ENCODE data around the gene CCDC142.

Gene CCDC142

DNA sequence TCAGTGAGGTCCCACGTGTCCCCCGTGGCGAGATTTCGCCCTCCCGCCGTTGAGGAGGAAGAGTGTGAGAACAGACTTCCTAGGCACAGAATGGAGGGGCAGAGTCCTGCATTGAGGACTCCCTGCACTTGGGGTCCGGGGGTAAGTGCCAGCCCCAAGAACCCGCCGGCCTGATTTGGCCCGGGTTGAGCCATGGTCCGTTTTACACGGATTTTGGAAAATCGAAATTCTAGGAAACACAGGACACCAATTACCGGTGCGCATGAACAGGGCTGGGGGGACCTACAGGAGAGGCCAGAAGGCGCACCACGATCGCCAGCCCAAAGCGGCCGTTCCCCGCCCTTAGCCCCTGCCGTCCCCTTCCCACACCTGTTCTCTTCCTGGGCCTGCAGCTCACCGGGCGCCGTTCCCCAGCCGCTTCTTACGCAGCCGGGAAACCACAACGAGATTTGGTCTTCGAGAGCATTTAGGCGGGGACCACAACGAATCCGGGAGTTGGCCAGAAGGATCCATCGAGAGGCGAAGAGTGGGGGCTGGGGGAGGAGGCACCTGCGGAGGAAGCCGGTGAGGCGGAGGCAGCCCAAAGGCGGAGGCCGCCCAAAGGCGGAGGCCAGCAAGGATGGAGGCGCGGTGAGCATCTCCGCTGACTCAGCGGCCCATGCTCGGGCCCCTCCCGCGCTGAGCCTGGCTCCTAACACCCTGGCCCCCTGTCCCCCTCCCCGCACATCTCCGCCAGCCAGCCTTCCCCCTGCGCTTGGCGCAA, 31.0 kb upstream of the CCDC142 start:
- DNase-seq (ENCODE audit: low read depth in 2 of 2), result no peak

DNA sequence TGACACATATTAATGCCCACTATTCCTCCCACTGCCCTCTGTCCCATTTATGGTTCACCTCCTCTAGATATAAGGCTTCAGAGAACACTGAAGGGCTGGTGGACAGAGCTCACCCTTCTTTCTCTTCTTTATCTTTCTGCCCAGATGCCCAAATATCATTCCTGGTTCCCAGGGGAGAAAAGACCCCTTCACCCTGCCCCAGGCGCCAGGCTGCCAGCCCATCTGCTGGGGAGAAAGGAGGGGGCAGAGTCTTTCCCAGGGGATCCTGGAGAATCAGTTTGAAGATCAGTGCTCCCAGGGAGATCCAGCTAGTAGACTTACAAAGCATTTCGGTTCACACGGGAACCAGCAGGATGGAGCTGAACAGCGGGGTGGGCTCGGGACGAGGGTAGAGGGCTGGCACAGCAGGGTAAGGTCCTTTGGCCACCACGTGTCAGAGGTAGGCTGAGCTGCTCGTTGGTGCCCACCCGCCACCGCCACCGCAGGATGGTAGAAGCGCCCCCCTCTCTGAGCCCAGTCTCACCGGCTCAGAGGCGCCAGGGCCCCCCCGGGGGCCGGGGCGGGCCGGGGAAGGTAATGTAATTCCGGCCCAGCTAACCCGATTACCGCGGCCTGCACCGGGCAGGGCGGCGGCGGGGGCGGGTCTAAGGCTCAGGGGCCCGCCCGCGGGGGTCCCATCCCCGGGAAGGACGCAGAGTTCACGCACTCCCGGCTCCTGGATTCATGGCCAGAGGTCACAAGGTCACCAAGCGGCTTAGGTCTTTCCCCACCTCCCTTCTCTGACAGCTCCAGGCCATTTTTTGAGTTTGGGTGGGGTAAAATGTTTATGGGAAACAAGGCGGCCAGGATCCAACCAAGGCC, 30.2 kb upstream of the CCDC142 start:
- DNase-seq (ENCODE audit: low read depth in 2 of 2), result no peak

- DNase-seq (ENCODE audit: low read depth in 2 of 2), result no peak
These were observed 28.5 kb upstream of the CCDC142 start for GRCh38 chr2:74511104-74511989.

- DNase-seq (ENCODE audit: low read depth in 2 of 2), result no peak
These were observed 27.5 kb upstream of the CCDC142 start for GRCh38 chr2:74510272-74510671.

- peak; percentile 75 to 78 for DNase-seq (ENCODE audit: low read depth in 2 of 2)
These were observed 25.2 kb upstream of the CCDC142 start for GRCh38 chr2:74507926-74508520.

DNA sequence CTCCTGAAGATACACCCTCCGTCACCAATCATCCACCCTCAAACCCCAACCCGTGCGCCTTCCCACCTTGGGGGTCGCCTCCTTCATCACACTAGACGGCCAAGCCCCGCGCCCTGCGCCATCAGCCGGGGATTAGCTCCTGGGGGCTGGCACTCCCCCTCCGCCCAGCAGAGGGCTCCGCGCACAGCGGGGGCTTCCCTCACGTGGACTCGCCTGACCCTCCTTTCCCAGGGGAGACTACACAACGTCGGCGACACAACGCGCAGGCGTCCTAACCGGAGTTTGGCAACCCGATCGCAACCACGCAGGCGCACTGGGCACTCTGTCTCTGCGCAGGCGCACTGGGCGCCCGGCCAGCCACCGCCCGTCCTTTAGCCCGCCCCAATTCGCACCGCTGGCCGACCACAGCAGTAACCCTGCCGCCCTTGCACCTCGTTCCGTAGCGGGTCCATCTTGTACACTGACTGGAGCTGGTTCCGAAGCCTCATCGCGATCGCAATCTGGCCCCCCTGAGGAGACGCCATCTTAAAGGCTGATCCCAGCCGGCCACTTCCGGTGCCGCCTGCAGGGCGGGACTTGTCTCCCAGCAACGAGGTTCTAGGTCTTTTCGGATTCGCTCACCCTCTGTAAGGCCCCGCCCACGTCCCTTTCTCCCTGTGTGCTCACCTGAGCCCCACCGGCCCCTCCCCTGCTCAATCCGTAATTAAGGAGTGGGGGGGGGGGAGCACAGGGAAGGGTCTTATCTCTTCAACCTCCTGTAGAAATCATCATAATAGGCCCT, 24.5 kb upstream of the CCDC142 start, which contains the start of gene PCGF1:
TSS of gene PCGF1 (minus strand) at position 551 of the 781 bp plus-strand sequence. CDS start at position 524, 27 bp downstream.
- peak; percentile 95 for DNase-seq (ENCODE audit: low read depth in 2 of 2)

- no peak for DNase-seq (ENCODE audit: low read depth in 2 of 2)
These were observed 22.8 kb upstream of the CCDC142 start for GRCh38 chr2:74505448-74506246.

DNA sequence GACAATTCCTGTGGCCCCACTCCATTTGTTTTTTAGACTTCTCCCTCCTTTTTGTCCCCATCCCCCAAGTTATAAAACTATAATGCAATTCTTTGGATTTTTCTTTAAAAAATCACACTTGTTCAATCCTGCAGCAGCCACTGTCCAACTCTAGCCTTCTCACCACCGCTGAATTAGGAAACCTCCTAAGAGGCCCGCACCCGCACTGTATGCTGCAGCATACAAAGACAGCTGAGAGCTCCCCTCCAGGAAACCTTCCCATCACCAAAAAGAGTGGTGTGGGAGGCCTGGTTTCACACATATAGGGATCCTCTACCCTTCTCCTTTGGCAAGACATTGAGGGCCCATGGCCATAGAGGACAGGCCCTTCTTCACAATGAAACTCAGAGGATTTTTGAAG, 21.8 kb upstream of the CCDC142 start:
- DNase-seq (ENCODE audit: low read depth in 2 of 2), result no peak

GRCh38 chr2:74503506-74504475, 21.0 kb upstream of the CCDC142 start:
- no peak for DNase-seq (ENCODE audit: low read depth in 2 of 2)

- DNase-seq (ENCODE audit: low read depth in 2 of 2), result no peak
These were observed 20.1 kb upstream of the CCDC142 start for GRCh38 chr2:74502720-74503505.

- DNase-seq (ENCODE audit: low read depth in 2 of 2), result no peak
These were observed 19.4 kb upstream of the CCDC142 start for GRCh38 chr2:74502147-74502719.

DNA sequence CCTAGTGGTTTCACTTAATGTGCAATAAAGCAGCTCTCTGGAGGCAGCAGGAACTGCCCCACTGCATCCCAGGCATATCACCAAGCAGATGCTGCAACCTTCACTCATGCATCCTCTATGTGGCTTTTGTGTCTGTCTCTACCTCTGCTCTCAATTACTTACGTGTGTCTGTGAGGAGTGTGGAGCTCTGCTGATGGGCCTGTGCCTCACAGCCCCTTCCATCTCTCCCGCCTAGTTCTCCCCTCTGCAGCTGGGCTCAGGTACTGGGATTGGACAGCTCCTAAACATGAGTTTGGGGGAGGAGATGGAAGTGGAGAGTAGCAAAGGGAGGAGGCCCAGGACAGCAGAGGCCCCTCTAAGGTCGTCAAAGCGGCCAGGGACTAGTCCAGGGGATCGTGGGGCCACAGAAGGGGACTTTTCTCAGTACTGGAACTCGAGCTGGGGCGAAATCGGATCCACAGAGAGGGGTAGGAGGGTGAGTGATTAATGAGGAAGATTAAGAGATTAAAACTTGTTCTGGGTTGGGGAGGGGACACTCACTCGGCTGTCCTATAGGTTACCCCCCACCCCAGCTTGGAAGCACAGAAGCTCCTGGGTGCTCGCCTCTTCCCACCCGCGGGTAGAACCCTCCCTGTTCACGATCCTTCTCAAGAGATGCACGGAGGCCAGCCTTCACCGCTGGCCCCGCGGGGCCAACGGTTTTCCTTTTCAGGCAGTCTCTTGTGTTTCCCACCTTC, 18.7 kb upstream of the CCDC142 start:
- no peak for DNase-seq (ENCODE audit: low read depth in 2 of 2)

GRCh38 chr2:74500578-74500946, 17.8 kb upstream of the CCDC142 start:
- DNase-seq (ENCODE audit: low read depth in 2 of 2), result no peak

- DNase-seq (ENCODE audit: low read depth in 2 of 2), result no peak
These were observed 17.3 kb upstream of the CCDC142 start for GRCh38 chr2:74499940-74500577.

DNA sequence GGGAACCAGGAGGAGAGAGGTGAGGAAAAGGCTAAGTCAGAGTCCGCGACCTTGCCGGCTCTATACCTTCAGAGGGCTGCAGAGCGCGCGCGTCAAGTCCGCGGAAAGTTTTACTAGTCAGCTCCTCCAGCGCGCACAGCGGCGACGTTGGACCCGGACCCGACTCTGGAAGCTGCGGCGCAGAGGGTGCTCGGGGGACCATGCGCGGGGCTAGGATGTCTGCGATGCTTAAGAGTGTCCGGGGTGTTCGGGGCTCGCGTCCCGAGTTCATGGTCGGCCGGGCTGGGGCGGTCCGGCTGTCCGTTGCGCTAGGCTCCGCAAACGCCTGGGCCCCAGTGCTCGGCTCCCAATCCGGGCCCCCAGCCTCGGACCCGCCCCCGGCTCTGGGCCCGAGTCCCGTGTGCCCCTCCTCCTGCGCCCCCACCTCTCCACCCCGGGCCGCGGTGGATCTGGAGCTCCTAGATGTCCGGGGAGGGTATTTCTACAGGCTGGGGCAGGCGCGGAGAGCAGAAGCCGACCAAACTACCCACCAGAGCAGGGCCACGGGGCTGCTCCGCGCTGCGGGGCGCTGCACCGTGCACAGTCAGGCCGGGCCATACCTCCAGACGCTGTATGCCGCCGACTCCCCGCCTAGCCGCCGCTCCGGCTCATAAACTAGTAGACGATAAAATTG, 16.6 kb upstream of the CCDC142 start, which contains the start of gene LBX2:
TSS of gene LBX2 (minus strand) at position 337 of the 673 bp plus-strand sequence. CDS start at position 271, 66 bp downstream.
- no peak for DNase-seq (ENCODE audit: low read depth in 2 of 2)

Data from fibroblast of skin of left biceps (primary cell).